NCI-H2107 (cell line): ENCODE data around the gene SLC38A10.

ENCODE experiments used
- DNase-seq: peaks from one replicate; lab custom pipeline; 2025; lab: John Stamatoyannopoulos, UW

SLC38A10 gene

DNA sequence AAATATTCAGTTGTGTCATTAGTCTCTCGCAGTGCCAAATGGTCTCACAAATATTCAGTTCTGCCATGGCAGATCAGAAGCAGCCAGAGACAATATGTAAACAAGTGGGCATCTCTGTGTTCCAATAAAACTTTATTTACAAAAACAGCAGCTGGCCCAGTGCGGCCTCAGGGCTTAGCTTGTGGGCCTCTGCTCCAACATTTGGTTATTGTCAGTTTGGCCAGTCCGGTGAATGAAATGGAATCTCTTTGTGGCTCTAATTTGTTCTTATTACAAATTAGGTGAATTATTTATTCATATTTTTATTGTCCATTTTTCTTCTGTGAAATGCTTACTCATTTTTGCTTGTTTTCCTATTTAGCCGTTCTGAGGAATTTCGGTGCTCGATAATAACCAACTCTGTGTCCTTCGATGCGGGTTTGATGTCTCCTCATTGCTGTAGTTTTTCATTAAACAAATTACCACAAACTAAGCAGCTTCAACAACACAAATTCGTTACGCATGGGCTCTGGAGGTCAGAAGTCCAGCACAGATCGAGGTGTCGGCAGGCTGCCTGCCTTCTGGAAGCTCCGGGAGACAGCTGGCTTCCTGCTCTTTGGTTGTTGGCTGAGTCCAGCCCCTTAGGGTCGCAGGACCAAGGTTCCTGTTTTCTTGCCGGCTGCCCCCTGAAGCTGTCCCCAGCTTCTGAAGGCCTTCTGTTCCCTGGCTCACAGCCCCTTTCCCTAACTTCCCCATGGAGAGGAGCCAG is 4.1 kb upstream of the SLC38A10 start:
- no peak for DNase-seq

DNA sequence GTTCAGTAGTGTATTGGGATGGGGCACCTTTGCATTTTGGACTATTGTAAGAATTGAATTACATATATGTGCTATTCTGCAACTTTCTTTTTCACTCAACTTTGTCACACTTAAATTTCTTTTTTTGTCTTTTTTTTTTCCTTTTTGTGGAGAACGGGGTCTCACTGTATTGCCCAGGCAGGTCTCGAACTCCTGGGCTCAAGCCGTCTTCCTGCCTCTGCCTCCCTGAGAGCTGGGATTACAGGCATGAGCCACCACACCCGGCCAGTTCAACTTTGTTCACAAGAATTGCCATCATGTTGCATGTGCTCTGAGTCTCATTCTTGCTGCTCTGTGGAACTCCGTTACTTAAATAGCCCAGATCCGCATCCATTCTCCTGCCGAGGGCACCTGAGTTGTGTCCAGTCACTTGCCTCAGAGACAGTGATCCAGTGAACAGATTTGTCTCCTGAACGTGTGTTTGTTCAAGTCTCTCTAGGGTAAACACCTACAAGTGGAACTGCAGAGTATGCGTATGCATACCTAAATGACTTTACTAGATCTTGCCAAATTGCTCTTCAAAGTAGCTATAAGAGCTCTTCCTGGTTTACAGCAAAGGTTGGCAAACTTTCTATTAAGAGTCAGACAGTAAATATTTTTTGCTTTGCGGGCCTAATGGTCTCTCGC is 3.4 kb upstream of the SLC38A10 start:
- DNase-seq = no peak

DNA sequence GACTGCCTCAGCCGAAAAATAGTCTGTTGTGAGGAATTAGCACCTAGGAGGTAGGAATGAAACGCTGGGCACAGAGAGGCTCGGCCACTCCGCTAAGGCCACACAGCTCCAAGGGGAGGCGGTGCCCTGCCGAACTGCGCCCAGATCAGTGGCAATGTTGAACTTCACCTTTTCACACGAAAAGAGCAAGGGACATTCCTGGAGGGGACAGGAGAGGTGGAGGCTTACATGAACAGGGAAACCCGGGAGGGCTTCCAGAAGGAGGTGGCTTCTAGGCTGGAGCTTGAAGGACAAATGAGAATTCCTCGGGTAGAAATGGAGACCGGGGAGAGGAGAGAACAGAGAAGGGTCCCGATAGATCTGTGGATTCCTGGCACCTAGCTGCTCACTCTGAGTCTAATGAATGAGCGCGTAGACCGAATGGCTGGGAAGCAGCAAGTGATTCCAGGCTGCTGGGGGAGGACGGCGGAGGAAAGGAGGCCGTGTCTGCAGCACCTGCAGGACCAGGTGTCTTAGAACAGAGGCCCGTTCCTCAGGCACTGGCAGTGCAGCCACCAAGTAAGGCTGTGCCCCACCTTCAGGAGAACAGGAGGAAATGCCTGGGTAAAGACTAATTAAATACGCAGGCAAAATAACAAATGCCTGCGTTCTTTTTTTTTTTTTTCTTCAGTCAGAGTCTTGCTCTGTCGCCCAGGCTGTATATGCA is 722 bp upstream of the SLC38A10 start:
- DNase-seq = no peak

DNA sequence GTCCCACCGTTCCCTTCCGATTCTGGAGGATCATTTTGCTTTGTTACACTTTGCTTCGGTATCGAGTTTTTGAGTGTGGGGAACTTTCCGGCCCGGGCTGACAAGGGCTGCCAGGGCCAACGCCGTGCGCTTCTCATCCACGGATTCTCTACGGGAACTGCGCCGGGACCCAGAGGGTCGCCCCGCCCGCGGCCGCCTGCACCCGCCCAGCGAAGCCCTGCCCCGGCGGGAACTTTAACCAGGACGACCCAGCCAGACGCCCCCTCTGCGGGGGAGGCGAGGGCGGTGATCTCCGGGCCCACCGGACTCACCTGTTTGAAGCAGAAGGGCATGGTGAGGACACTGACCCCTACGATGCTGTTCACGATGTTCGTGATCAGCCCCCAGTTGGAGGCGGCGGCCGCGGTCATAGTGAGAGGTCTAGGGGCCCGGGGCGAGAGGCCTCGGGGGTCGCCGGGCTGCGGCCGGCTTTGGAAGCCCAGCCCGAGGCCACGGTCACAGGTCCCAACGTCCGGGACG is 536 bp downstream of the SLC38A10 start:
- DNase-seq = no peak

DNA sequence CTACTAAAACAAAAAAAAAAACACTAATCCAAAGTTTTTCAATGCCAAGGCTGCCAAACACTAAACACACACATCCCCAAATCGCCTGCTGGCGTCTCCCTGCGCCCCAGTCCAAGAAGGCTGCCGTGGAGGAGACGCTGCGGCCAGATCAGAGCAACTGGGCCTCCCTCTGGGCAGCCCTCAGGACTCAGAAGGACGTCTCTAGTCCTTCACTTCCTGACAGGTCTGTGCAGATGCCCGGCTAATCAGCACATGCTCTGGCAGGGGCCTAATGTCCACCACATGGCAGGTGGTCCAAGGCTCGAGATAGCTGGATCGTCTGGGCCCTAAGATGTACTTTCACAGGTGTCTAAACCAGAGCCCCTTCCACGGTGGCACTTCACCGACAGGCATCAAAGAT is 2.7 kb downstream of the SLC38A10 start:
- no peak for DNase-seq

DNA sequence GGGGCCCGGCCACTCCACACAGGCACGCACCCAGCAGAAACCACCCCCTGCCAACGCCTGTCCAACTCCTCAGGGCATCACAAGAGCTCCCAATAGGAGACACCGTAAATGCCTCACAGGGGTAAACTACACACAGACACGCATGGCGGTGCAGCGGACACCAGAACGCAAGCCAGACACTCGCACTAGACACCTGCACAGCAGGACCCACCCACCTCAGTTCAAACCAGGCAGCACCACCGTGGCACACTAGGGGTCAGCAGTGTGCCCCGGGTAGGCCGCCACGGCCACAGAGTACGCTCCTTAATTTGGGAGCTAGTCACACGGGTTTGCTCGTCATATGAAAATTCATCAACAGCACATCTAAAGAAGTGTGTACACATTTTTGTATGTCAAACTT is 3.4 kb downstream of the SLC38A10 start:
- peak; percentile 26 for DNase-seq

DNA sequence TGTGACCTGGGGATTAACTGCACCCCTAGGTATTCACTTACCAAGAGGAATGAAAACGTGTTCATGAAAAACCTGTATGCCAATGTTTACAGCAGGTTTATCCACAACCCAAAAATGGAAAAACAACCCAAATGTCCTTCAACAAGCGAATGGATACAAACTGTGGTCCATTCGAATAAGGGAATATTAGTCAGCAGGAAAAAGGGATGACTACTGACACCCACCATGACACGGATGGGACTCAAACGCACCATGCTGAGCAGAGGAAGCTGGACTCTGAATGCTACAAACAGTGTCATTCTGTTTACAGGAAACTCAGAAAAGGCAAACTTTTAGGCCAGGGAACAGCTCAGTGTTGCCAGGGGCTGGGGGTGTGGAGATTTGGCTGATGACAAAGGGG is 4.9 kb downstream of the SLC38A10 start:
- no peak for DNase-seq

DNA sequence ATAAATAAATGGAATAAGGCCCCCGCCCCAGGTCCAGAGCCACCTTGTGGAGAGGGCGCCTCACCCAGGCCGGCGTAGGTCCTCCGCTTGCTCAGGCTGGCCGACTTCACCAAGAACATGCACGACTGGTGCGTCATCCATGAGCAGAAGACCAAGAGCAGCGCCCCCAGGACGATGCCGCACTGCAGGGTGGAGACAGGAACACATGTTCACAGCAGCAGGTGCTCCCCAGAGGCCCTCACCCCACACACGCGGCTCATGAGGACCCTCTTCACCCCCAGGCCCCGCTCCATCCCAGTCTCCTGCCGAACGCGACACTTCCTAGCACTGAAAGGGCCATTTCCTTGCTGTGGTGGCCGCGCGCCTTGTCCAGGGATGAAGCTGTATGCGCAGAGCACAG is 5.5 kb downstream of the SLC38A10 start:
- DNase-seq = no peak

DNA sequence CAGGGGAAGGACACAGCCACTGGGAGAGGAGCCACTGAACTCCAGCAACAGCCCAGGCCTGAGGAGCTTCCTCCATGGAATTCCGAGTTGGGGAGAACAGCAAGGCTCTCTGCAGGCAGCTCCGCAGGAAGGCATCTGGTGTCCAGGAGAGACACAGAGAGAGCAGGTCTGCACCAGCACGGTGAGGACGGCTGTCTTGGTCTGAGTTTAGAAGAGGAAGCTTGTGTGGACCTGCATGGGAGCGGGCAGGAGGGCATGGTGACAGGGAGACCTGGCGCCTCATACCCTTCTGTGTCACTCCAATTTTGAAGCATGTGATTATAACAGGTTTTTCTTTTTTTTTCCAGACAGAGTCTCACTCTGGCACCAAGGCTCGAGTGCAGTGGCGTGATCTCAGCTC is 6.4 kb downstream of the SLC38A10 start:
- no peak for DNase-seq

DNA sequence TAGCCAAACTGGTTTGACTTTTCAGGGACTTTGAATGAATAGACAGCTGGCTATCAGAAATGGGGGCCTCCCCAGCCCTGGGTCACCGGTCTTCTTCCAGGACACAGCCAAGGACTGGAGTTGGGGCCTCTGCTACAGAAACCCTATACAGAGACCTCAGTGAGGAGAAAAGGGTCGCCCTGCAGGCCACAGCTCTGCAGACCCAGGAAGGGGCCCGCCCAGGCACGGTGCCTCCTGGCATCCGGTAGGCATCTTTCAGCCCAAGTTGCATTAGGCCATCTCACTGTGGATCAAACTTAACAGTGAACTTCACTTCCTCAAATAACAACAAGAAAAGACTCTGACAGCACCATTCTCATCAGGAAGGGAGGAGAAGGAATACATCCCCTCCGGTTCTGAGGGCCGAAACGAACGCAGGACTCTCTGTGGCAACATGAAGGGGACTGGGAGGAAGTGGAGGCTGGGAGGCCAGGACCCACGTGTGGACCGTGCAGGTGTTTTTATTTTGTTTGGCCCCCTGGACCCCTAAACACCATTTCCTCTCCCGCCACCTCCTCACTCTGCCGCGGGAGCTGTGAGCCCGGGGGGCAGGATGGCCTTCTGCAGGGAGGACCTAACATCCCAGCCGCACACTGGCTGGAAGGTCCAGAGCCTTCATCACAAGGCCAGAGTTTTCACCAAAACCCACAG is 7.2 kb downstream of the SLC38A10 start:
- DNase-seq = no peak

DNA sequence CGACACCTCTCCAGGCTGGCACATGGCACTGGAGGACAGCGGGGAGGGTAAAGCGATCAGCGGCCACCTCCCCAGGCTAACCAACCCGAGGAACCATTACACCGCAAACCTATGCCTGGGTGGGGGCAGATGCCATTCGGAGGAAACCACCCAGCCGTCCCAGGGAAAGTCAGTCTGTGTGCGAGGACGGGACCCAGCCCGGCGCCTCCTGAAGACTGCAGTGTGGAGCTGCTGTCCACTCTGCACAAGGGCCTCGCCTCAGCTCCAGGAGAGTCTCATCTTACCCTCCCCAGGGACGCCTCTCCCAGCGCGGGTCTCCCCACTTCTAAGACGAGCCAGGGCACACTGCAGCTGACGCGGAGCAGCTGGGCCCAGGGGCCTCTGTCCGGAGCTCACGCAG is 8.0 kb downstream of the SLC38A10 start:
- no peak for DNase-seq

DNA sequence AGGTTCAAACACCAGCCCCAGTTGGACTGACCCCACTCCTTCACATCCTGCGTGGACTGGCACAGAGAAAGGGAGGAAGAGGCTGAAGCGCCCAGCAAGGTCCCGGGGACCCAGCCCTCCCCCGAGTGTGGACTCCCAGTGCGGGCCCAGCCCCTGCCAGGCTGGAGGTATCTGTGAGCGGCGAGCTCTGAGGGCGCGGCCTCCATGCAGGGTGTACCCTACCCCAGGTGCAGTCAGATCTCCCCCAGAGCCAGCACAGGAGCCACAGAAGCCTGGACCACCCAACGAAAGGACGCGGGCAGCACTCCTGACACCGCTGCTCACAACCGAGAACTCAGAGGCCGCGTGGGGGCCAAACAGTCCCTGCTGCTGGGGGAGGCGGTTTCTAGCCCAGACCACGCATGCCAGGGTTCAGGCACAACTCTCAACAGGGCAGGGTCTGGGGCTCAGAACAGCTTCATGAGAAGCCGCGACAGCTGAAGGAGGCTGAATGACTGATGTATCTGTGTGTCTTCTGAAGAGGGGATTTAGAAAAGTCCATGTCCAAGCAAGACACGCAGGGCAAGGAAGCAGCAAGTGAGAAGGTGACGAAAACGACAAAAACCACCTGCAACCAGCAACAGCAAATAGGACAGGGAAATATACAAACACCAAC is 8.5 kb downstream of the SLC38A10 start:
- DNase-seq = no peak

DNA sequence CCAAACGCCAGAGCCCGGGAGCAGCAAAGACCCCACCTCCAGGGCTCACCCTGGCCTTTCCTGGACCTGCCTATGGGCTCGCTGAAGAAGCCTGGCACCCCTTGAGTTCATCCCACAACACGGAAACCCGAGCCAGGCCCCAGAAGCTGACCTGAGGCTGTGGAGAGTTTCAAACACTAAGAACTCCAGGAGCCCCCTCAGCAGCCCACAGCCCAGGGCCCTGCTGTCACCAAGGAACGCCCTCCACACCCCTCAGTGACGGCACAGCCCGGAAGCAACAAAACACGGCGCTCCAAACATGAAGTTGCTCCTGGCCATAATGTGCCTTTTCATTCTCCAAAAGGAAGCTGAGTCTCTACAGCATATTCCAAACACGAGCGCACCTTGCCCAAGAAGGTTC is 9.2 kb downstream of the SLC38A10 start:
- no peak for DNase-seq

DNA sequence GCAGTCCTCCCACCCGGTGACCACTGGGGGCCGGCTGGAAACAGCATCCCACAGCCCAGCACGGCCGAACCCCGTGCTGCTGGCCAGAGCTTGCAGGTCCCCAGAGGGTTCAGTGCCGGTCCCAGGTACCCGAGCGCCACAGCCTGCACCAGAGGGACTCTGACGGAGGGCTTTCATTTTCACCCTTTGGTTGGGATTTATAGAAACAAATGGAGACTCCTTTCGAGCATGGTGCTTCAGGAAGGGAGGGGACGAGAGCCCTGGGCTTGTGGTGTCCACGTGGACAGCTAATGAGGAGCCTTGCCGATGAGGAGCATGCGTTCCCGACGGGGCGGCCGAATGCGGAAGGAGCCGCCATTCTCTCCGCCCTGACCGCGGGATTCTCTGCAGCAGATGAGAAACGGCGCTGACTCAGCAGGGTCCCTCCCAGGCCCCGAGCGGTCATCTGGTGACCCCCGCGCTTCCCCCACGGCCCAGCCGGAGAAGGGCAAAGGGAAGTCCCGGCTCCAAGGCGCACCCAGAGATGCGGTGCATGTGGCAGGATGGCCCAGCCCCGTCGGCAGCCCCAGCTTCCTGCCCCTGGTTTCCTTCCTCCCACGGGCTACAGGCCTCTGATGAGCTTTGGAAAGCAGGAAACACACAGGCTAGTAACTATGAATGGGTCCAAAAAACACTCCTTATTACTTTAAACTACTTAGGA is 9.8 kb downstream of the SLC38A10 start:
- DNase-seq = no peak

DNA sequence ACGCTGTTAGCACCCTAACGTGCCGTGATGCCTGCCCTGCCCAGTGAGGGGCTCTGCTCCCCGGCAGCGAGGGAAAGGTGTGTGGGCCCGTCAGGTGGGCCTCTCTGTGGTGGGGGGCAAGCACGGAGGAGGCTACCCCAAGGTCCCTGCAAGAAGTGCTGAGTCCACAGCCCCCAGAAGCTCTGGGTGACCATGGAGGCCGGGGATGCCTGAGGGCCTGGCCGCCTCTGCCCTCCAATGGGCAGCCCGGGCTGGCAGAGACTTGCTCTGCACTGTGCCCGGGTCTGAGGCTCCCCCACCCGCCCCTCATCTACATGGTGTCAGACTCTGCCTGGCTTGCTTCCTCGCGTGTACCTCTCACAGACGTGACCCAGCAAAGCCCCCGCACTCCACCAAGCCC is 12.2 kb downstream of the SLC38A10 start:
- DNase-seq = no peak

DNA sequence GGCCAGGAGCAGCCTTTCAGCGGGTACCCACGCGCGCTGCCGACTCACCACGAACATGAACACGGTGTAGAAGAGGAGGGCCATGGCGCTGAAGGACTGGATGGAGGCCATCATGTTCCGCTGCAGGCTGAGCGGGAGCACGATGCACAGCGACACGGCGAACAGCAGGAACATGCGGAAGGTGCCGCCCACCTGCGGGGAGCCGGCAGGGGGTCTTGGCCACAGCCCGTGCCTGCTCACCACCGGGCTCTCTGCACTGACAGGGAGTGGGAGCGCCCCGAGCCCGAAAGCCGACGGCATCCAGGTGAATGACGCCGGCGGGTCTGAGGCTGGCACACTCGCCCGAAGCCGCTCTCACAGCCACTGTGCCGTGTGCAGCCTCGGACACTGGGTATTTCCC is 13.0 kb downstream of the SLC38A10 start:
- no peak for DNase-seq

DNA sequence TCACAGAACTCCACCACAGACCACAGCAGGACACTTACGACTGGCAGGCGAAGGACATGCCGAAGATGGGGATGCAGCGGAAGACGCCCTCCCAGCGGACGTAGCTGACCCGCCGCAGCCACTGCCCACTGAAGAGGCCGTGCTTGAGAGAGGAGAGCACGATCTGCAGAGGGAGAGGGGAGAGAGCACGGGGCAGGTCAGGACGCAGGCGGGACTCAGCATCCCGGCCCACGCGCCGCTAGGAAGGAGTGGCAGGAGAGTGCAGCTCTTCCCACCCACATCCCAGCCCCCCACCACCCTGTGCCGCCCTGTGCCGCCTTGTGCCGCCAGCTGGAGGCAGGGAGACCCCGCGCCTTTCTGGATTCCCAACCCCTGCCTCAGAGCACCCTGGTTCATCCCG is 14.5 kb downstream of the SLC38A10 start:
- DNase-seq = no peak

DNA sequence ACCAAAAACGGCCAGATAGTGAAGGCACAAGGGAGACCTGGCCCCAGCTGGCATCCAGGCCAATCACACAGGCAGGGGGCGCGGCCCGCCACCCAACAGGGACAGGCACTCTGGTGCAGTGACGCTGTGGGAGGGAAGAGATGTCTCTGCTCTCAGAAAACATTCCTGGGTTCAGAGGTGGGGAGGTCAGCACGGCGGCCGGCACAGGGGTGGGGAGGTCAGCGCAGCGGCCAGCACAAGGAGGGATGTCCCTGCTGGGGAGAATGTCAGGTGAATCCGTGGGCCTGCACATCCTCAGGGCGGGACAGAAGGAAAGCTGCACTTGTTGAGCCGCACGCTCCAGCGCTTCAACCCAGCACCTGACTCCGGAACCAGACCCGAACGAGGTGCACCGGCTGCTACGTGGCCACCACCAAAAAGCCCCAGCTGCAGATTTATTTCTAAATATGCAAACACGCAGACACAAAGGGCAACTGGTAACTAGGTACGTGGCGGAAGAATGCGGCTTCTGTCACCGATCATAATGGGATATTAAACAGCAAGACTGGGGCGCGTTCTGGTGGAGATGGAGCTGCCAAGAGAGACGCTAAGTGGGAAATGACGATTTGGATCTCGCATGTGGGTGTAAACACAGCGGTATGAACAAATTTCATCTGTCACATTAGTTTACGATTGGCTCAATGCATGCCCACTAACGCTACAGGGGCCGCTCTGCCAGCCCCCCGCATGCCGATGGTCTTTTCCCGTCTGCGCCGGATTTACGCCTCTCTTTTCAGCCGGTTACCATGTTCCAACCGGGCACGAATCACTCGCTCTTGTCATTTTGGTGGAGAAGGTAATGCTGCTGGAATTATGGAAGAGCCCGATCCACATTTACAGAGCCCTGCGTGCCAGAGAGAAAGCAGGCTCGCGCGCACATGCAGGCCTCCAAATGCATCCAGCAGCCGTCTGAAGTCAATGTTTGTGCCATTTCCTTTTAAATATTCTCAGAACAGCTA is 15.5 kb downstream of the SLC38A10 start:
- DNase-seq = no peak

DNA sequence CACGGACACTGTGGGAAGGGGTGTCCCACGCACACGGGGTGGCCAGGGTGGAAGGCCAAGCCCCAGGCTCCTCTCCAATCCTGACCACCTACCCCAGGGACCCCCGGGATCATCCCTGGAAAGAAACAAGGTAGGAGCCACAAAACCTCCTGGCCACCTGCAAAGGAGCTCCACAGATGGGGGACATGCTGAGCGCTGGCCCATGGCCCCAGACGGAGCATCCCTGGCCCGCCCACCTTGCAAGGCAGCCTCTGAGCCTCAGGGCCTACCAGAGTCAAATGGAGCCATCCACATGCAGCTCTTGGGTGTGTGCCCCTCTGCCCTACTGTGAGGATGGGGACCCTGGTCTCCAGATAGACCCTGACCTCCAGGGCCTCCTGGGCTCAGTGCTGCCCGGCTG is 16.3 kb downstream of the SLC38A10 start:
- DNase-seq = no peak
